Glomerular visceral epithelial cell (primary cell): Measurements from ENCODE around the gene CD200R1L.
A peak's percentile ranks its signal among the peaks of the same experiment; 100 is the strongest.
"Not testable (repeated sequence)": the region's sequence is repeated elsewhere in the genome, so short reads cannot be mapped to it uniquely, and the experiment has no call there.

Source experiments
- DNase-seq: peaks from one replicate; pipeline ENCODE4 v3.0.0-alpha.2; 2016; ENCODE audit errors: extremely low spot score

Gene CD200R1L, protein sequence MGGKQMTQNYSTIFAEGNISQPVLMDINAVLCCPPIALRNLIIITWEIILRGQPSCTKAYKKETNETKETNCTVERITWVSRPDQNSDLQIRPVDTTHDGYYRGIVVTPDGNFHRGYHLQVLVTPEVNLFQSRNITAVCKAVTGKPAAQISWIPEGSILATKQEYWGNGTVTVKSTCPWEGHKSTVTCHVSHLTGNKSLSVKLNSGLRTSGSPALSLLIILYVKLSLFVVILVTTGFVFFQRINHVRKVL

DNA sequence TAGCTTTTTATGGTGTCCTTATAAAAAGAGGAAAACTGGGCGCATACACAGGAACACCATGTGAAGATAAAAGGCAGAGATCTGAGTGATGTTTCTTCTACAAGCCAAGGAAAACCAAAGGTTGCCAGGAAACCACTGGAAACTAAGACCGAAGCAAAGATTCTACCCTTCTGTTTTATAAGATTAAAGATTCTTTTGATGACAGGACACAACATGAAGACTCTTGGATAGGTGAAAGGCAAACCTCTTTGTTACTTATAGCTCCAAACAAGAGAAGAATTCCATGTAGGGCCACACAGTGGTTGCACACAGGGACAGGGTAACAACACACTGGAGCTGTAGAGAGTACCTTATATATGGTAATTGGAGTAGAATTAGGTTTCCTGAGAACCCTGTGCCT is at the start of gene CD200R1L:
Gene CD200R1L, minus strand, starts transcription at position 101 of the 400 bp plus-strand sequence. CDS start 17,497 bp downstream, outside the sequence.
- DNase-seq = no peak

DNA sequence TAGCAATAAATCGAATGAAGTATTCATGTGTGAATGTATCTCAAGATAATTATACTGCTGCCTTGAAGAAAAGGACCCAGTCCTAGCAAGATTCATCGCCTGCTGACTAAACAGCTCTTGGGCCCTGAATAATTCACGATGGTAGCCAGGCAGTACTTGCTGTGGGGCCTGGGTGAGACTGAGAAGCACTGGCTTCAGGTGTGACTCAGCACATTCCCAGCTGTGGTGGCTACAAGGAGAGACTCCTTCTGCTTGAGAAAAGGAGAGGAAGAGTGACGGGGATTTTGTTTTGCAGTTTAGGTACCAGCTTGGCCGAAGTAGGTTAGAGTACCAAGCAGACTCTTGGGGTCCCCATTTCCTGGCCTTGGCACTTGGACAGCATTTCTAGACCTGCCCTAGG is 47.6 kb upstream of the CD200R1L start:
- DNase-seq = peak; percentile 62

DNA sequence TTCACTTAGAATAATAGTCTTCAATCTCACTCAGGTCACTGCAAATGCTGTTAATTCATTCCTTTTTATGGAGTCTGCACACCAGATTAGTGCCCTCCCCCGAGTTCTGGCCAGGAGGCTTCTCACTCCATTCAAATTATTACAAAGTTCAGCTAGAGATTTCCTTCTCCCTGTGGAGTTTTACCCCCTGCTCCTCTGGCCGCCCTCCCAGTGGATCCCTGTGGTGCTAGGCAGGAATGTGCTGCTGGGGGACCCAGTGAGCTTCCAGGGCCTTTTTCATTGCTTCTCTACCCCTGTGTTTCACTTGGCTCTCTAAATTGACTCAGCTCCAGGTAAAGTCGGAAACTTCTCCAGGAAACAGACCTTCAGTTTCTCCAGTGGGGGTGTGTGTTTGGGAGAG is 42.7 kb upstream of the CD200R1L start:
- no peak for DNase-seq

DNA sequence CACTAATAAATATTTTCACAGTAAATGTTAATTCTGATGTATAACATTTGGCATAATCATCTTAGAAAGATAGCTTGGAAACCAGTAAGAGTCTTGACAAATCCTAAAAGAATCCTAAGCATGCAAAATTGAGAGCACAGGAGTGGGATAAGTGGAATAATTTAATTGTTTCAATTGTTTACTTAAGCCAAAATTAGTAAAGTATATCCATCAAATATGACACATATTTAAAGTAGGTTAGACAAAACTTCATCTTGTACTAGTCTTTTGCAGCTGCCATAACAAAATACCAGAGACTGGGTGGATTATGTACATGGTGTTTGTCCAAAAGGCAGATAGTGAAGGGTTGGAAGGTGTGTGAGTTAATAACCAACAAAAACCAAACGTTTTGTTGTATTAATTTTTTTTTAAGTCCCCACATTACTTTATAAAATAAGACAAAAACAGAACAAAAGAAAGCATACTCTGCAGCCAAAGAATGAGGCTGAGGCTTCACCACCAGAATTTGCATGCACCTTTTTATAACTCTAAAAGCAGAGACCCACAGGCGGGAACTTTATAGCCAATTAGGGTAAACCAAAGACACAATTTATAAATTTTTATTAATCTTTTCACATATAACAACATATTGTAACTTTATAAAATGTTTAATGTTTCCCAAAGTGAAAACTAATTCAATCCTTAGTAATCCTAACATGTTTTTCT is 41.9 kb upstream of the CD200R1L start:
- DNase-seq = peak; percentile 1

DNA sequence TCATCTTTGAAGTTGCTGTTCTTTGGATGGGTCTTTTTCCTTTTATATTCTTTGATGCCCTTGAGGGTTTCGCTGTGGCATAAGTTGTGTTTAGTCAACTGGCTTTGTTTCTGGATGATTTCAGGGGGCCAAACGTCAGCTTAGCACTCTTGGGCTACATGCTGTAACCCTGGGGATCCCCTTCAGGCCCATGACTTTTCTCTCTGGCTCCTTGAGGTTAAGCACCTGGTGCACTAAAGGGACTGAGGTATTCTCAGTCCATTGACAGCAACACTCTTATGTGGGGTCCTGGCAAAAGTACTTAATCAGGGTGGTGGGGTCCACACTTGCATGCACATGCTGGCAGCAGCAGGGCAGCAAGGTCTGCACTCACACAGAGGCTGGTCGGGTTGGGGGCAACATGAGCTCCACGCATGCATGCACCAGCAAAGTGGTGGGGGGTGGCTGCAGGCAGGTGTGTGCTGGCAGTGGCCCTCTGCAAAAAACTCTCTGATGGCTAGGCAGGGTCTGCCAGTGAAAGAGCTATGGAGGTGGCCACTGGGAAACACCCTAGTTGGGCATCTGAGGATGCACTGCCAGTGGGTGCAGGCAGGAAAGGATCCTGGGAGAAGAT is 38.1 kb upstream of the CD200R1L start:
- no peak for DNase-seq

DNA sequence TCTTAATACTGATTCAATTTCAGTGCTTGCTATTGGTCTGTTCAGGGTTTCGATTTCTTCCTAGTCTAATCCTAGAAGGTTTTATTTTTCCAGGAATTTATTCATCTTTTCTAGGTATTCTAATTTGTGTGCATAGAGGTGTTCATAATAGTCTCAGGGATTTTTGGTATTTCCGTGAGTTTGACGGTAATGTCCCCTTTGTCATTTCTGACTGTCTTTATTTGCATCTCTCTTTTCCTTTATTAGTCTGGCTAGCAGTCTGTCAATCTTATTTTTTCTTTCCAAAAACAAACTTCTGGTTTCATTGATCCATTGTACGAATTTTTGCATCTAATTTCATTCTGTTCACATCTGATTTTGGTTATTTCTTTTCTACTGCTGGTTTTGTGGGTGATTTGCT is 35.2 kb upstream of the CD200R1L start:
- no peak for DNase-seq

DNA sequence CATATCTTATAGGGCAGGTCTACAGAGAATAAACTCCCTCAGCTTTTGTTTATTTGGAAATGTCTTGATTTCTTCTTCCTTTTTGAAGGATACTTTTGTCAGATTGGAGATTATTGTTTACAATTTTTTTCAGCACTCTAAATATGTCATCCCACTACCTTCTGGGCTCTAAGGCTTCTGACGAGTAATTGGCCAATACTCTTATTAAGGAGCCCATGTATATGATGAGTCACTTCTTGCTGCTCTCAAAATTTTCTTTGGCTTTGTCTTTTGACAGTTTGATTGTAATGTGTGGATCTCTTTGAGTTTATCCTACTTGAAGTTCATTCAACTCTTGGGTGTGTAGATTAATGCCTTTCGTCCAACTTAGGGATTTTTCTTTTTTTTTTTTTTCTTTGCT is 28.9 kb upstream of the CD200R1L start:
- no peak for DNase-seq

DNA sequence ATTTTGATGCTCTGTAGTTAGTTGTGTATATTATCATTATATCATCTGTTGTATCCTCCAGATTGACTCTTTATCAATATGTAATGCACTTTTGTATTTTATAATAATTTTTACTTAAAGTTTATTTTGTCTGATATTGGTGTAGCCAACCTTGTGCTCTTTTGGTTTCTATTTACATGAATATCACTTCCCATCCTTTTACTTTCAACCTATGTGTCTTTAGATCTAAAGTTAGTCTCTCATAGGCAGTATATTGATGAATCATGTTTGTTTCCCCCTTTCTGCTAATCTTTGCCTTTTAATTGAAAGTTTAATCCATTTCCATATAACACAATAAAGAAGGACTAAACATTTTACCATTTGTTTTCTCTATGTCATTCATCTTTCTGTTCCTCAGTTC is 28.1 kb upstream of the CD200R1L start:
- no peak for DNase-seq

DNA sequence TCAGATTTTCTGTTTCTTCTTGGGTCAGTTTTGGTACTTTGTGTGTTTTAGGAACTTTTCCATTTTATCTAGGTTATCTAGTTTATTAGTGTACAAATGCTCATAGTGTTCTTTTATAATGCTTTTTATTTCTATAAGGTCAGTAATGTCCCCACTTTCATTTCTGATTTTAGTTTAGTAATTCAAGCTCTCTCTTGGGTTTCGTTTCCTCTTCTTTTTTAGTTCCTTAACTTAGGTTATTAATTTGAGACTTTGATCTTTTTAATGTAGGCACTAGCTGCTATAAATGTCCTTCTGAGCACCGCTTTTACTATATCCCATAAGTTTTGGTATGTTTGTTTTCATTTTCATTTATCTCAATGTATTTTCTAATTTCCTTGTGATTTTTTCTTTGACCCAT is 27.0 kb upstream of the CD200R1L start:
- no peak for DNase-seq

DNA sequence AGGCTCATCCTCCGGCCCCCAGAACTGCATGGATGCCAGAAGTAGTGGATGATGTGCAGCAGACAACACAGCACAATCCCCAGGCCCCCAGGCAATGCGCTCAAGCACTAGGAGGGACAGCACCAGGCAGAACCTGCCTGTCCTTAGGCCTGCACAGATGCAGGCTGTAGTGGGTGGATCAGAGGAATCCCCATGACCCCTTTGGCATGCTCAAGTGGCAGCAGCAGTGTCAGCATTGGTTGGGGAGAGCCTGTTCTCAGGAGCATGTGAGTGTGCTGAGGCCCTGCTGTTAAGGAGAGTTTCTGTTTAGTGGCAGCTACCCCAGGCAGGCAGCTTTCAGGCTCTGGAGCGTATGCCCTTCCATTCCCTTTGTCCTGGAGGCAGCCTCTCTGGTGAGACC is 25.1 kb upstream of the CD200R1L start:
- no peak for DNase-seq

DNA sequence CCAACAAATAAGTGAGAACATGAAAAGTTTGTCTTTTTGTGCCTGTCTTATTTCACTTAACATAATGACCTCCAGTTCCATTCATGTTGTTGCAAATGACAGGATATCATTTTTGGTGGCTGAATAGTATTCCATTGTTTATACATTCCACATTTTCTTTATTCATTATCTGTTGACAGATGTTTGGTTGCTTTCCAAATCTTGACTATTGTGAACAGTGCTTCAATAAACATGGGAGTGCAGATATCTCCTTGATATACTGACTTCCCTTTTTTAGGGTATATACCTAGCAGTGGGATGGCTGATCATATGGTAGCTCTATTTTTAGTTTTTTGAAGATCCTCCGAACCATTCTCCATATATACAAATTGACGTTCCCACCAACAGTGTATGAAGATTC is 19.1 kb upstream of the CD200R1L start:
- no peak for DNase-seq

DNA sequence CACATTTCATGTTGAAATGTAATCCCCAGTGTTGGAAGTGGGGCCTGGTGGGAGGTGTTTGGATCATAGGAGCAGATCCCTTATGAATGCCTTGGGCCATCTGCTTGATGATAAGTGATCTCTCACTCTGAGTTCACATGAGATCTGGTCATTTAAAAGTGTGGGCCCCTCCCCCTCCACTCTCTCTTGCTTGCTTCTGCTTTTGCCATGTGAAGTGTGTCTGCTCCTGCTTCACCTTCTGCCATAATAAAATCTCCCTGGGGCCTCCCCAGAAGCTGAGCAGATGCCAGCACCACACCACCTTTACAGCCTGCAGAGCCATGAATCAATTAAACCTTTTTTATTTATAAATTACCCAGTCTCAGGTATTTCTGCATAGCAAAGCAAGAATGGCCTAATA is 14.2 kb upstream of the CD200R1L start:
- DNase-seq = no peak

DNA sequence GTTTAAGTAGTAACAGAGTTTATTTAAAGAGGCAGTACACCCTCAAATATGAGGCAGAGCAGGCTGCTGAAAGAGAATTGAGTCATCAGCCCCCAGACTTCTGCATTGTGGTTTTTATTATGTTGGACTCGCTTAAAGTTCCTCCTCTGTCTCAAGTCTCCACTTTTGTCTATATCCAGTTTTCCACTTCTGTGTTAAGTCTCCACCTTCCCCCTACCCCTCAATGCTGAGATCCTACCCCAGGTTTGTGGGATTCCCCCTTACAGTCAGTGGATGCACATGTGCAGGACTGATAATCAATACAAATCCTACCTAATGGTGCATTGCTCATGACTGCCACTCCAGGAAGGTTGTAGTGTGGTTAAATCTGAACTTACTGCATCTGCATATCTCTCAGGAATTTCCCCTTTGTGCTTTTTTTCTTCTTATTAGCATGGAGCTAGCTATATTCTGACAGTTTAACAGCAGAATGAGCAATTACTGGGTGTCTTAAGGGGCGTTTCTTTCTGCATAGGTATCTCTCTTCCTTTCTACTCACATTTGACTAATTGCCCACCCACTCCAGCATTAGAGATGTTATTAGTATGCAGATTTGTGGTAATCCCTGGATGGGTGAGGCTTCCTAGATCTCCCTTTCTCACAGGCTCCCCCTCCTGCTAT is 11.9 kb upstream of the CD200R1L start:
- DNase-seq = peak; percentile 1

DNA sequence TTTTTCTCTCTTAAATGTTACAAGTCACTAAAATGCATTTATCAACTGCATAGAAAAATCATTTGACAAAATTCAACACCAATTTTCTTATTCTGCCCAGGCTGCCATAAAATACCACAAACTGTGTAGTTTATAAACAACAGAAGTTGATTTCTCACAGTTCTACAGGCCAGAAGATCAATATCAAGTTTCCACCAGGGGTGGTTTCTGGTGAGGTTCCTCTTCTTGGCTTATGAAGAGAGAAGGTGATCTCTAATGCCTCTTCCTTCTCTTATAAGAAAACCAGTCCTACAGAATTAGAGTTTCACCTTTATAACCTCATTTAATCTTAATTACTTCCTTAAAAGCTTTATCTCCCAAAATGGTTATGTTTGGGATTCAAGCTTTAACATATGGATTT is 10.9 kb upstream of the CD200R1L start:
- no peak for DNase-seq

DNA sequence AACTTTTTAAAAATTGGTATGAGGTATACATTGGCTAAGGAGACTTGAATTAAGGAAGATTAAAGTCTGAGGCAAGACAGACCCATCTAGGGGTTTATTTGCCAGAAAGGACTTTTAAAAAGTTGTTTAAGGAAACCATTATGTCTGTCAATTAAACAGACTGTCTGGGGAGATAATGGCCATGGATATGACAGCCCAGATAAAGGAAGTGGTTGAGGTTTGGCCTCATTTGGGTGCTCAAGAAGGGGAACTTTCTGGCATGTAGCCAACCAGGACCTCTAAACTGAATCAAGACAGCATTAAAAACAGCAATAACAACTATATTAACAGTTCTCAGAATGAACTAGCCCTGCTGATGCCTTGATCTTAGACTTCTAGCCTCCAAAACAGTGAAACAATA is 9.9 kb upstream of the CD200R1L start:
- DNase-seq = no peak

DNA sequence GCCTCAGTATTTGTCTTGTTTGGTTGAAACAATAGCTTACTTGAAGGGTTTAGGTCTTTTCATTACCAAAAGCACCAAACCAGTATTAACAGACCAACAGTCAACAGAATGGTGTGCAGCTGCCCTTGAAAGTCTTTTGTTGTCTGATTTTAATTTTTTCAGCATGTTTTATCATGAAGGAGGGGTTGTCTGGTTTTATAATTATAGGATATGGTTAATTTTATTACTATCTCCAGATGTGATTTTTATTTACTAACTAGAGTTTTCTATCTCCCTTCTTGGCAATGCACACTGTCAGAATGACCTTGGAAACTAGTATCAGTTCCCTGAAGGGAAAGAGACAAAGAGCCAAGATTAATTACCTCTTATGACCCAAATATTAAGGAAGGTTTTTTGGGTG is 9.2 kb upstream of the CD200R1L start:
- no peak for DNase-seq

DNA sequence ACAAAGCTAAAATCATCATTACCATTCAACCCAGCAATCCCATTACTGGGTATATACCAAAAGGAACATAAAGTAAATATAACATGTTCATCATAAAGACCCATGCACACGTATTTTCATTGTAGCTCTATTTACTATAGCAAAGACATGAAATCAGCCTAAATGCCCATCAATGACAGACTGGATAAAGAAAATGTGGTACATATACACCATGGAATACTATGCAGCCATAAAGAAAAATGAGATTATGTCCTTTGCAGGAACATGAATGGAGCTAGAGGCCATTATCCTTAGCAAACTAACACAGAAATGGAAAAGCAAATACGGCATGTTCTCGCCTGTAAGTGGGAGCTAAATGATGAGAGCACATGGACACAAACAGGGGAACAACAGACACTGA is 8.4 kb upstream of the CD200R1L start:
- not testable (repeated sequence) for DNase-seq

DNA sequence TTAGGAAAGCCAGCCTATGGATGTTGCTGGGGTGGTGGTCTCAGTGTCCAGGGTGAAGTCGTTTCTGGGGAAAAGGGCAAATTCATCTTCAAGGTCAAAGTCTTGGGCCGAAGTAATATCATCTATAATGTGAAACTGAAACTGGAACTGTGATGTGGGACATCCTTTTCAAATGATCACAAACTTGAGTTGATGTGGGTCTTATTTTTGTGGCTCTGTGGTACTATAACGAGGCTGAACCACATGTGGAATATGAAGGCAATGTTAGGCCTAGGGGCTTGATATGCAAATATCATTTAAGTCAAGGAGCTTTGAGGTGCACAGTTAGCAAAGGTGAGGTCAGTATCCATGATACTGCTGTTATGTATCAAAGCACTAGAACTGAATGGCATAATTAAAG is 1.5 kb upstream of the CD200R1L start:
- no peak for DNase-seq

DNA sequence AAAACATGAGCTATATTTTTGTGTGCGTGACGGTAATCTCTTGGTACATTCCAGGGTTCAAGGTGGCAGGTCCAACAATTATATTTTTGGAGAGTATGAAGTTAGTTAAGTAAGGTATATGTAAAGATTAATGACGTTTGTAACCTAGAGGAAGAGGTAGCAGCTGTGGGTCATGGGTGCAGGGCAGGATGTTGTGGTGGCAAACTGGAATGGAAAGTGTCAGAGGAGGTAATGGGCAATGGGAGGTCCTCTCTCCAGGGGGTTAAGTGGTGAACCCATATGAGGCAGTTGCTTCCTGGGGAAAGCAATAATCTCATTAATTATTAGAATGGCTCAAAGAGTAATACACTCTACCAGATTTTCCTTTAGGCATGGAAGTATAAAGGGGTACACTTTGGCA is 1.0 kb upstream of the CD200R1L start:
- no peak for DNase-seq

DNA sequence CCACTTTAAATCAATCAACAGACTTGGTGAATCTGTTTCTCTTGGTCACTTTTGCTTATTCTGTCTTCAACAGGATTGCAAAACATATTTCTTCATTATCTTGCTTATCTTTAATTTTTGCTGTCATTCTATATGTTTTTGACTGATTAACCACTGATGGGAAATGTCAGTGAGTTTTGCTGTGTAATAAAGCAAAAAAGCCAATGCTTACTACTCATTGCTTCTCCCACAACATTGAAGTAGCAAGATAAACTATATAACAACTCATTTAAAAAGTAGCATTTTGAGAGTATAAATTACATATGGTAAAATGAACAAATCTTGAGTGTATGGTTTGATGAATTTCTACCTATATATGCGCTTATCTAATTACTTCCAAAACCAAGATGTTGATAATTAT is 892 bp downstream of the CD200R1L start:
- no peak for DNase-seq

DNA sequence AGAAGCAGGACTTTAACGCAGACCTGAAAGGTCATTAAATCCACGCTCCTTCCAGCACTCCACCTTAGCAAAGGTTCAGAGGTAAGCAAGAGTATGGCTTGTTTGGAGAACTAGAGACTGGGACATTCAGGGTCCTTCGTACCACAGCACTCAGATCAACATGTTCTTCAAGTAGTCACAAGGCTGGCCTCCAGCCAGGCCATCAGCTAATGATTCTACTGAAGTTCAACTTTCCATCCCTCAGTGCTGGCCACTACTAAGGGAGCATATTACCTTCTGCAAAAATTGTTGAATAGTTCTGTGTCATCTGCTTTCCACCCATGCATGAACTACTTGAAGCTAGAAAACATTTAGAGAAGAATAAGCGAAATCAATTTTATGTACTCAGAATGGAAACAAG is 17.6 kb downstream of the CD200R1L start:
- DNase-seq = no peak
